ENCODE results near the gene TFF3. TPM values are rescaled to one million over a fixed set of nuclear protein-coding genes. Genes with fewer than 3 reads are reported as not detected.
A peak's percentile ranks its signal among the peaks of the same experiment; 100 is the strongest.

The TFF3 gene
- total and polyA plus RNA-seq, 10 donors: 28.9 to 123 (median 72.7) TPM

GRCh38 chr21:42297377-42297776 lies 17.8 kb downstream of the TFF3 start:
- DNase-seq: no peak
- intact Hi-C loops (cut with DNase I; ENCODE audit: low total_unique reads): no loop called here
- no peak for TF ChIP-seq CTCF (IDR thresholded peaks at IDR 0.05 in 8 of 11, conservative IDR thresholded peaks at IDR 0.05 in 3 of 11)
- TF ChIP-seq POLR2AphosphoS5 (IDR thresholded peaks at IDR 0.05): peak in 1 of 3 donors; percentile 11
- no peak for TF ChIP-seq POLR2A (IDR thresholded peaks at IDR 0.05)
- Histone ChIP-seq H3K4me1 (peaks cover 0 to 39% (median 19%) of the 10 kb centered on the region in 6 donors), H3K27ac (peak overlapping the region in 1 of 8 donors; percentile 84), H3K36me3 (peaks cover 0 to 65% (median 30%) of the 10 kb centered on the region in 6 donors), H3K4me3 (no peak overlapping the region), H3K27me3 (replicated peaks in 1 of 7) (peaks cover 0 to 5% (median 0%) of the 10 kb centered on the region in 7 donors), H3K9me3 (no peaks in the 10 kb centered on the region)
- WGBS, 5 donors: 82 to 92% (median 83%) methylated on average over 9 of the region's 9 CpGs

- no peak for DNase-seq
- Histone ChIP-seq H3K27ac (no peak overlapping the region), H3K4me3 (no peak overlapping the region), H3K4me1 (peaks cover 0 to 30% (median 14%) of the 10 kb centered on the region in 6 donors), H3K9me3 (no peaks in the 10 kb centered on the region), H3K27me3 (replicated peaks in 1 of 7) (peaks cover 0 to 5% (median 0%) of the 10 kb centered on the region in 7 donors), H3K36me3 (peaks cover 0 to 74% (median 39%) of the 10 kb centered on the region in 6 donors)
- TF ChIP-seq POLR2AphosphoS5 (IDR thresholded peaks at IDR 0.05) (no peak), POLR2A (IDR thresholded peaks at IDR 0.05) (no peak), CTCF (IDR thresholded peaks at IDR 0.05 in 8 of 11, conservative IDR thresholded peaks at IDR 0.05 in 3 of 11) (no peak)
- intact Hi-C loops (cut with DNase I; ENCODE audit: low total_unique reads): no loop called here
- 64 to 79% (median 76%) methylated on average over 7 of the region's 7 CpGs for WGBS, 5 donors
These were observed 18.7 kb downstream of the TFF3 start for GRCh38 chr21:42296501-42296900.

- TF ChIP-seq CTCF (IDR thresholded peaks at IDR 0.05 in 8 of 11, conservative IDR thresholded peaks at IDR 0.05 in 3 of 11): no peak
- peak in 2 of 3 donors; percentile 38 to 41 for TF ChIP-seq POLR2AphosphoS5 (IDR thresholded peaks at IDR 0.05)
- H3K27ac ChIP-seq: peak overlapping the region in 1 of 8 donors; percentile 15
- peaks cover 0 to 5% (median 0%) of the 10 kb centered on the region in 7 donors for H3K27me3 ChIP-seq (replicated peaks in 1 of 7)
- peaks cover 0 to 24% (median 10%) of the 10 kb centered on the region in 6 donors for H3K4me1 ChIP-seq
- DNase-seq: no peak
- H3K4me3 ChIP-seq: no peak overlapping the region
- intact Hi-C loops (cut with DNase I; ENCODE audit: low total_unique reads): no loop called here
- H3K36me3 ChIP-seq: peaks cover 0 to 80% (median 45%) of the 10 kb centered on the region in 6 donors
- H3K9me3 ChIP-seq: no peaks in the 10 kb centered on the region
- WGBS, 5 donors: 69 to 80% (median 73%) methylated on average over 15 of the region's 15 CpGs
These were observed 19.4 kb downstream of the TFF3 start for GRCh38 chr21:42295845-42296244.

GRCh38 chr21:42294273-42294880 lies 20.8 kb downstream of the TFF3 start:
- no peak for DNase-seq
- Histone ChIP-seq H3K9me3 (no peaks in the 10 kb centered on the region), H3K4me3 (no peak overlapping the region), H3K36me3 (peaks cover 0 to 95% (median 47%) of the 10 kb centered on the region in 6 donors), H3K27ac (no peak overlapping the region), H3K4me1 (peaks cover 0 to 24% (median 2%) of the 10 kb centered on the region in 6 donors), H3K27me3 (replicated peaks in 1 of 7) (peaks cover 0 to 5% (median 0%) of the 10 kb centered on the region in 7 donors)
- peak in 2 of 3 donors; percentile 32 to 38 for TF ChIP-seq POLR2AphosphoS5 (IDR thresholded peaks at IDR 0.05)
- no peak for TF ChIP-seq POLR2A (IDR thresholded peaks at IDR 0.05)
- 88 to 95% (median 92%) methylated on average over 13 to 22 of the region's 22 CpGs for WGBS, 5 donors
- intact Hi-C loops (cut with DNase I; ENCODE audit: low total_unique reads): no loop called here

Measured in spleen (tissue), 11 donors.